GM12873 (cell line): ENCODE results near the gene MAP10.

ENCODE experiments used
- CTCF ChIP-seq: IDR thresholded peaks from 2 replicates; pipeline ENCODE4 v1.5.1; 2012; ENCODE audit warnings: low read depth, mild to moderate bottlenecking, moderate library complexity, low read length, control low read depth; ENCODE audit not compliant: insufficient read depth; ENCODE audit errors: missing control alignments

MAP10 gene

GRCh38 chr1:232820431-232820830, 15.2 kb downstream of the MAP10 start:
- no peak for TF ChIP-seq CTCF

- no peak for TF ChIP-seq CTCF
These were observed 17.3 kb downstream of the MAP10 start for GRCh38 chr1:232822530-232822929.

GRCh38 chr1:232826318-232826717, 21.1 kb downstream of the MAP10 start:
- TF ChIP-seq CTCF: no peak

- no peak for TF ChIP-seq CTCF
These were observed 25.4 kb downstream of the MAP10 start for GRCh38 chr1:232830661-232831060.

- TF ChIP-seq CTCF: no peak
These were observed 26.7 kb downstream of the MAP10 start for GRCh38 chr1:232831895-232832294.

- TF ChIP-seq CTCF: no peak
These were observed 28.9 kb downstream of the MAP10 start for GRCh38 chr1:232834066-232834465.

- no peak for TF ChIP-seq CTCF
These were observed 29.9 kb downstream of the MAP10 start for GRCh38 chr1:232835166-232835565.
